ENCODE results near the gene BBS9.
A peak's percentile ranks its signal among the peaks of the same experiment; 100 is the strongest.

The BBS9 gene

DNA sequence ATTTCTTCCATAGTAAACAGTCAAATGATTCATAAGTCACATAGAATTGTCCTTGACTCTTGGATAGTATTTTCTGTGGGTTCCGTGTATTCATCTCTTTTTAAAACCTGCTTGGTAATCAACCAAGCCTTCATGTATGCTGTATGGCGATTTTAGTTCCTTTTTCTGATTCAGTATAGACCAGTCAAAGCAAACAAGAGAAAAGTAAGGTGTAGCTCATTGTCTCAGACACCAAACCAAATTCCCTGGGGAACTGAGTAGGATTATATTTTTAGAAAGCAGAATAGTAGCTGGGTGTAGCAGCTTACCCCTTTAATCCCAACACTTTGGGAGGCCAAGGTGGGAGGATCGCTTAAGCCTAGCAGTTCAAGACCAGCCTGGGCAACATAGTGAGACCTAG lies 240.5 kb downstream of the BBS9 start:
- no peak for DNase-seq (ENCODE audit: low spot score)

DNA sequence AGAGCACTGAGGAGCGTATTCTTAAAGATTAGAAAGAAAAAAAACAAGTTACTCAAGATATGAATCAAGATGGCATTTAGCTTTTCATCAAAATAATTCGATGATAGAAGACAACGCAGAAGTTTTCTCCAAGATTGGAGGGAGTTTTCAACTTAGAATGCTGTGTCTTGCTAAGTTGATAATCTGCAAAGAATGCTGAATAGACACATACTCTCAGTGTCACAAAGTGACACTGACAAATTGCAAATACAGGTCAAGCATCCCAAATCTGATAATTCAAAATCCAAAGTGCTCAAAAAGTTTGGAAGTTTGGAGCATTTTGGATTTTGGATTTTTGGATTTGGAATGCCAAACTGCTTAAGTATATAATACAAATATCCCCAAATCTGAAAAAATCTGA lies 243.8 kb downstream of the BBS9 start:
- no peak for DNase-seq (ENCODE audit: low spot score)

DNA sequence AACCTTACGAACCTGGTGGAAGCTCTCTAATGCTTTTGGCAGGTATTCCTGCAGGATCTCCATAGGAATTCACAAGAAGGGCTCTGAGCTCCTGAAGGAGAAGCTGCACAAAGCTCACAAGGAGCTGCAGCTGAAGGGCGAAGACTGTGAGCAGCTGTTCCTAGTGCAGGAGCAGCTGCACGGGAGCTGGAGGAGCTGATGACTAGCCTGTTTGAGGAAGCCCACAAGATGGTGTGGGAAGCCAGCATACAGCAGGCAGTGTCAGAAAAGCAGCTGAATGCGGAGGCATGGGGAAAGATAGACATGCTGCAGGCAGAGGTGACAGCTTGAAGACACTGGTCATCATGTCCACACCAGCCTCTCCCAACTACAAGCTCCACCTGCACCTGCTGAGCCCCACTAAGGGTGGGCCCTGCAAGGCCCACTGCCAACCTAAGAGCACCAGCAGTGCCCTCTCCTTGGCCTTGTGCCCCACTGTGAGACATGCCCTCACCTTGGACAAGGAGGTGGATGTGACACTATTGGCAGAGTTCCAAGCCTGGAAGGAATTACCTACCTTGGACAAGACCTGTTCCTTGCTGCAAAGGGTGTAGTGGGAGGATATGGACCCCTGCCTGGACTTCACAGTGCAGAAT lies 250.6 kb downstream of the BBS9 start:
- no peak for DNase-seq (ENCODE audit: low spot score)

DNA sequence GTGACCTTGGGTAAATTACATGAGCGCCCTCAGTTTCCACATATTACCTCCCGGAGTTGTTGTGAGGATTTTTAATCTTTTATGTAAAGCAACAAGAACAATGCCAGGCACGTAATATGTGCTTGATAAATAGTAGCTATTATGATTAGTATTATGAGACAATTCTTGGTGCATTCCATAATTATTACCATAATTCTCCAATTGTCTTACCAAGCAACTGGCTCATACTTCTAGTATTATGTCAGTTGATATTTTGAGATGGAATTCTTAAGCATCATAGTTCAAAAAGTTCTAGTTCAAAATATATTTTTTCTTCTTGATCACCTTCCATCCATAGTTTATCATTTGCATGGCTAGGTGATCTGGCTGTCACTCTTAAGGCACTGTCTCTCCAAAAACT lies 259.0 kb downstream of the BBS9 start:
- no peak for DNase-seq (ENCODE audit: low spot score)

DNA sequence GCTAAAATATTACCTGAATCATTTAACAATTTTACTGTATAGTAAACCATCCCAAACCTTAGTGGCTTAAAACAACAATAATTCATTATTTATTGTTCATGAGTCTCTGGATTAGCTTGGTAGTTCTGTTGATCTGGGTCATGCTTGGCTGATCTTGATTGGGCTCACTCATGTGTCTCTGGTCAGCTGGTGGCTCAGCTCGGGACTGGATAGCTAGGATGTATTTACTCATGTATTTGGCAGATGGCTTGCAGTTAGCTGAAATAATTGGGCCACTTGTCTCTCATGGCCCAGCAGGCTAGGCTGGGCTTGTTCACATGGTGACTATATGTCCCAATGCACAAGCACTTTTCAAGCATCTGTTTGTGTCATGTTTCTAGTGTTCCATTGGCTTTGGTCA lies 262.8 kb downstream of the BBS9 start:
- no peak for DNase-seq (ENCODE audit: low spot score)

DNA sequence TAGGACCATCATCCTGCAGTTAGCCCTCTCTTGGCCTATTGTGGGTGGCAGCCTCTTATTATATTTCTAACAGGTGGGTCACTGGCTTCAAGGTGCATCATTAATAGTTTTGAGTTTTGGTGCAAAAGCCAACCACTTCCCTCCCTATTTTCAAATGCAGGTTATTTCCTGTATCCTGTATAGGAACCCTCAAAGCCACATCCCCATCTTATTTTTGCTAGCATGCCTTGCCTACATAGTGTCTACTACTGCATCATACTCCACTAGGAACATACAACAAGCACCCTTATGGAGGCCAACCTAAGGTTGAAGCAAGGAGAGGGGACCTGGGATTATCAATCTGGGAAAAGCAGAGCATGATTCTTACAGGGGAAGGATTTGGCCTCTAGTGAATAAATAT lies 264.4 kb downstream of the BBS9 start:
- no peak for DNase-seq (ENCODE audit: low spot score)

DNA sequence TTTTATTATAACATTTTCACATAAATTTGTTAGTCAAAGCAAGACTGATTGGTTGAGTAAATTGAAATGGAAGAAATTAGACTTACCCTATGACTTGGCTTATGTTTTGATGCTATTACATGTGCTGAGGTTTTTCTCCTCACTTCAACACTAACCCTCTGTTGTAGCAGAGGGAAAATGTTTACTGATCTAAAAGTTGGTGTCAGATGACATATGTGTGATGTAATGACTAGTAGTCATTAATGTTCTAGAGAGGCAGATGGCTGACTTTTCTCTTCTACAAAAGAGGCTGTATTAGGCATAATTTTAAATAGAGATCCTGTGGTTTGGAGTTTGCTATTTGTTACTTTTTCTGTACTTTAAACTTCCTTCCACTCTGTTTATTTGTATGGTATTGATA lies 266.0 kb downstream of the BBS9 start:
- no peak for DNase-seq (ENCODE audit: low spot score)

DNA sequence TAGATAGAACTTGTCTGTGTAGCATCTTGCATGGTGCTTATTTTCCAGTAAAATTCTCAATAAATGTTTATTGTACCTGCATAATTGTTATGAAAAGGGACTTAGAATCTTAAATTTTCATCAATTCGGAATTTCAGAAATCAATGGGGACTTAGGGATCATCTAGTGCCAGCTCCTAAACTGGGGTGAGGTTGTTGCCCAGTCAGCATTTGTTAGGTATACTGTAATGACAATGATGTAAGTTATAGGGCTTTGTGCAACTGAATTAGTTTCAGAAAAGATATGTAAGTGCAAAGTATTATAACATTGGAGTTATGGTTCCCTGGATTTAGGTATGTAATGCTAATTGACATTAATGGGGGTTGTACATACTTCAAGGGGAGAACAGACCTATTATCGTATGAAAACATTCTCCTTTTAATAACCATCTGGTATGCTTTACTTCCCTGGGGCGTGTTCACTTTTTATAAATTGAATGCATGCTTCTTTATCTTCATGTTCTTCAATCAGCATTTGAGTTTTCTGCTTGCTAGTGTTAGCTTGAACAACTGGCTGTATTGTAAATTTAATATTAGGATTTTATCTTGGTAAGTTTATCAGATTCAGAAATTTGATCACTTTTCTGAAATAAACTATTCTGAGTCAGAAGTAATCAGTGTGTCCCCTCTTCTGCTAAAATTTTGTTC lies 270.3 kb downstream of the BBS9 start:
- no peak for DNase-seq (ENCODE audit: low spot score)

DNA sequence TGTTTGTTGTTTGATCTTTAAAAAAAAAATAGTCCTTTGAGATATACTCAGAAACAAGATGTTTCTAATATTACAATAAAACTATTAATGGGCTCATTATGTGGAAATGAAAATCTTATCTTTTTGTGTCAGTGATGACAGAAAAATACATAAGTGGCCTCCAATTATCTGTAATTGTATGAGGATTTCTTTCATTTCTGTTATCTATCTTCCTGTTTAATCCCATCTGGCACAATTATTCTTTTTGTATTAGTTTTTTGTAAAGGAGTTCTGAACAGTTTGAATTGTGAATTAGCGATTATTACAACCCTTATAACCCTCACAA lies 270.8 kb downstream of the BBS9 start:
- DNase-seq (ENCODE audit: low spot score), result no peak

DNA sequence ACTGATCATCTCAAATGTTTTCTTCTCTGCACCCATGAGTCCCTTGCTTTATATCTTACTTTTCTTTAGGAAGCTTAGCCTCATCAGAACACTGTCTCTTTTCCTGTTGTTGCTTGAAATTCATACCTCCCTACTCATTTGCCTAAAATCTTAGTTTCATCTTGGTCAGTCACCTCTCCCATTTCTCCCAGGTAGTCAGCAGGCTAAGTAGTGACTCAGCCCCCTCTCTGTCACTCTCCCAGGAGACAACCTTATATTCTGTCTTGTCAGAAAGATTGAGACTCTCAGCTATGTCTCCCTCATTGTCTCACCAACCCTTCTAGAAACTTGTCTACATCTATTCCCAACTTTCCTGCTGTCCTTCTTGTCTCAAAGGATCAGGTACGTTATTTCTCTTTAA lies 280.9 kb downstream of the BBS9 start:
- DNase-seq (ENCODE audit: low spot score), result no peak

DNA sequence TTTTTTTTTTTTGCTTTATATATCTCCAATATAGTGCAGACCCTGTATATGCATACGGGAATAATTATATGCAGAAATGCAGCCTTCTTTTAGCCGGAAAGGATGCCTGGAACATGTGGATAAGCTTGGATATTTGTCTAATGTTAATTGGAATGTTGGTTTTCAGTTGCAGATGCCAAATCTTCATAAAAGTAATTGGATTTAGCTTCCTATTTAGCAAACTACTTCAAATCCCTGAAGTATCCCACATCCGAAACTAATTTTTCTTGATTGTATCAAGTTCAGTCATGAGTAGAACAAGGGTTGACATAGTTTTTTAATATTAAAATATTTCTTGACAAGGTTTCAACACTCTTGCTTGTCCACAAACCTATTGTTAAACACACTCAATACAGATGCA lies 281.7 kb downstream of the BBS9 start:
- no peak for DNase-seq (ENCODE audit: low spot score)

DNA sequence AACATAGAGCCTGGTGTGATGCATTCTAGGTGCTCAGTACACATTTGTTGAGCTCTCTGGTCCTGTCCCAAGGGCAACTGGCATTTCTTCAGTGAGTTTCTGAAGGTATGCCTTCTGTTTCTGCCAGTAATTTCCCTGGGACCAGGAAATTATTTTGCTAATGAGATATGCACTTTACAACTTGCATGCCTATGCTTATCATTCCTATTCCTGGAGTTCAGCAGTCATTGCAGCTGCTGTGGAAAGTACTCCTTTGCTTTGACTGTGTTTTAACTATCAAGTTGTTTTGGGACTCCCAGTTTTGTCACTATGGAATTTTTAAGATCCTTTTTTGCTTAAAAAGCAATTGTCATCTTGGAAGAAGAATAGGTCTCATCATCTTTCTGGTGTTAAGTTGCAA lies 283.0 kb downstream of the BBS9 start:
- DNase-seq (ENCODE audit: low spot score), result no peak

DNA sequence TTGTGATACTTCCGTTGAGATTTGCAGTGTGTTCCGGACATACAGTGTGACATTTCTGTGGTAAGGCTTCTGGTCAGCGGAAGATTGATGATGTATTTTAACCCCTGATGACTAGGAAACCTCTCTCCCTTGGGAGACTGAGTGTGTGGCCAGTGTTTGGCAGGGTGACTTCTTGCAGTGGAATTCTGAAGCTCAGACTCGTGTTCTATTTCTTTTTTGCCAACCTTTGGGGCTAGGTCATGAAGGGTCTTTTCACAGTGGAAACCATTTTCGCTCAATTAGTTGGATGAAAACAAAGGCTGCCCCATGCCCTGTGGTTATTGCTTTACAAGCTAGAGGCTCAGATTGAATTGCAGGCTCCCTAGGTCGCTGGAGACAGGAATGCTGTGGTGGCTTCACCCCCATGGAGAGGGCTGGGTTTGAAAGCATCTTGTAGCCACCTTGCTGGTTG lies 288.9 kb downstream of the BBS9 start:
- DNase-seq (ENCODE audit: low spot score), result no peak

DNA sequence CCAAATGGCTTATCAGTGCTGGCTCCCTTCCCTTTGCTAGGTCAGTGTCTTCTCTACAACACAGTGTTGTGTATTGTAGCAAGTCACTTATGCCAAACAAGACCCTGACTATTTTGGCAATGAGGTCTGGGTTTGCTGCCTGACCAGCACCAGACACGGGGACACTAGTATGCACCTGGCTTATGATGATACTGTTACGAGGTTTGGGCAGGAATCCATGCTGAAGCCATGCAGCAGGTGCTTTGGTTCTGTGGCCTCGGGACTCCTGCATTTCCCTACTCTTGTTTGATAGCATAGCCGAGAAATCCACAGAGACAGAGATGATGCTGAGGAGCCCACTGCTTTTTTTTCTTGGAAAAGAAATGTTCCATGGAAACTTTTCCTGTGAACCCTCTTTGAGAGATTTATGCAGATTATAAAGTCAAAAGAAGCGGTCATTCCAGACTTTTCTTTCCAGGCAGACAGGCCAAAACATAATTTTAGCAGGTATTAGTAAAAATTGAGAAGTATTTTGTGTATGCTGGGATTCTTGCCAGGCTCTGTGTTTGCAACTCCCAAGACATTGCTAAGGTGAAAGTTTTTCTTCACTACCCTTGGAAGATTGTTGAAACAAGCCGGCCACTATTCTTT lies 291.1 kb downstream of the BBS9 start:
- no peak for DNase-seq (ENCODE audit: low spot score)

DNA sequence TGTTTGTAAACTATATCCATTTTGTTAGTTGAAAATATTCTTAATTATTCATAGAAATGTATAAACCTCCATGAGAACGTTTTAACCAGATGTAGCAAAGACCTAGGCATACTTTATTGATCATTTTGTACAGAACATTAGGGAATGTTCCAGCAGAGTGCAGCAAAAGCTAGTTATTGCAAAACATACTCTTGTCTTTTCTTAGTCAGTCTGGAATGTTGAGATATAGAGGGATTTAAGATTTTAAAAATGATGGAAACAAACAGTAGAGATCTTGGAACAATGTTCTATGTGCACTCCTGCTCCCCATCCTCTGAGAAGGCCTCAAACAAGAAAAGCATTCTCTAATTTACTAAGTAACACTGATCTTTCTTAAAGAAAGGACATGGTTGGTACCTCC lies 292.1 kb downstream of the BBS9 start:
- no peak for DNase-seq (ENCODE audit: low spot score)

DNA sequence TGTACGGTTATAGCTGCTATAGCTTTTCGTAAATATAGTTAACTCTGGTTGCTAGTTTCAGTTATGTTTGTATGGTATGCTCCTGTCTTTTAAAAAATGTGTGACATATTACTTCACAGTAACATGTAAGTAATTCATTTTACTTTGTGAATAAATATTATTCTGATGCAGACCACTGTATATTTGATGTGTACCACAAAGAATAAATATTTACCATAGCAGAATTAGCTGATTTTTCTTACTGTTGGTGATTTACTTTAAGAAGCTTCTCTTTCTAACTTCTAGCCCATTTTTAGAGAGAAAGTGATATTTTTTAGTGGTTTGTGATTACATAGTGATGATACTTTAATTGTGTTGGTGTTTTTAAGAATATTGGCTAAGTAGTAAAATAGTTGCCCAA lies 292.8 kb downstream of the BBS9 start:
- no peak for DNase-seq (ENCODE audit: low spot score)

DNA sequence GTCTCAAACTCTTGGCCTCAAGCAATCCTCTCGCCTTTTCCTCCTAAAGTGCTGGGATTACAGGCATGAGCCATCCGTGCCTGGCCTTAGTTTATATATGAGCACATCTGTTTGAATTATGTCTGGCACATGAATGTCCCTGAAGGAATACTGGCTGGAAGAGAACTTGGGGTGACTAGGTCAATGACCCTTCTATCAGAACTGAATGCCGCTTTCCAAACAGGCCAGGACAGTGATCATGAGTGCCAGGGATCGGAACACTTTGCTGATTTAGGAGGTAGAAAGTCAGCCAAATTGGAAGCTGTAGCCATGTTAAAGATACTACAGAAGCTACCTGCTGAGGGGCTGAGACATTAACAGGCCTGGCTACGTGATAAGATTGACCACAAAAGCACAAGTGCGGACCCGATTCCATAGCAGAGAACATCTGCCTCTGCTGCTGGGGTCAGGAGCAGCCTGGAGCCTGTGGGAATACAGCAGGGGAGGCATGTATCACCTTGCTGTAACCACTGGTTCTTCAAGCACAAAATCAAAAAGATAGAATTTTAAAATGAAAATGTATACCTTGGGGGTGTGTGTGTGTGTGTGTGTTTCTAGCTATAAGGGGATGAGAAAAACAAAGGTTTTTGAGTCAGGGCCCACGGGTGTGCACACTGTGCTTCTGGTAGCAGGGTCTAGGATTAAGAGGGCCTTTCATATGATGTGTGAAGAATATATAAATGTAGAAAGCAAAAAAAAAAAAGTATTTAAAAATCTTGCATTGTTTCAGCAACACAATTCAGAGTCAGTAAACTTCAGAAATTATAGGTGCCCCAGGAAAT lies 293.7 kb downstream of the BBS9 start:
- no peak for DNase-seq (ENCODE audit: low spot score)

DNA sequence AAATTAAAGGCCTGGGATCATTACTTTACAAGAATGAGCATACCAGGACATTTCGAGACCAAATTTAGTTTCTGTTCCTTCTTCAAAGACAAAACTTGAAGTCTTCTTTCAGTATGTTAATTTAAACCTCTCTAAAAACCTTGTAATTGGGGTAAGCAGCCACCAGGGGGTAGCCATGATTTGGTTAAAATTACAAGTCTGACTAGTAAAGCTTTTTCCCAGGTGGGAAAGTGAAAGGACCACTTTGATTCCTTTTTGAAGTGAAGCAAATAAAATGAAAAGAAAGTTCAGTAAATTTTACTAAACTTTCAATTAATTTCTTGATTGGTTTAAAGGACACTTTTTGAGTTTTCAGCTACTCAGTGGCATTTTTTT lies 294.3 kb downstream of the BBS9 start:
- peak; percentile 7 for DNase-seq (ENCODE audit: low spot score)

DNA sequence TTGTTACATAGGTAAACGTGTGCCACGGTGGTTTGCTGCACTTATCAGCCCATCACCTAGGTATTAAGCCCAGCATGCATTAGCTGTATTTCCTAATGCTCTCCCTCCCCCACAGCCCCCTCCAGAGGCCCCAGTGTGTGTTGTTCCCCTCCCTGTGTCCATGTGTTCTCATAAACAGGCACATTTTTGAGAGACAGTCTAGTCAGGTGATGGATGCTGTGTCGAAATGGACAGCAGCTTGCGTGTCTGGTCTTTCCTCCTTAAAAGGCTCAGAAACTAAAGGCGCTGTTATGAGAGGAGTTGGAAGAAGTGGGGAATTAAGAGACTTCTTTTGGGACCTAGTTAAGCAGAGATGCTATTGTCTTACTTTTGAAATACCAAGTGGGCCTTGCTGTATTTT lies 296.0 kb downstream of the BBS9 start:
- DNase-seq (ENCODE audit: low spot score), result no peak

DNA sequence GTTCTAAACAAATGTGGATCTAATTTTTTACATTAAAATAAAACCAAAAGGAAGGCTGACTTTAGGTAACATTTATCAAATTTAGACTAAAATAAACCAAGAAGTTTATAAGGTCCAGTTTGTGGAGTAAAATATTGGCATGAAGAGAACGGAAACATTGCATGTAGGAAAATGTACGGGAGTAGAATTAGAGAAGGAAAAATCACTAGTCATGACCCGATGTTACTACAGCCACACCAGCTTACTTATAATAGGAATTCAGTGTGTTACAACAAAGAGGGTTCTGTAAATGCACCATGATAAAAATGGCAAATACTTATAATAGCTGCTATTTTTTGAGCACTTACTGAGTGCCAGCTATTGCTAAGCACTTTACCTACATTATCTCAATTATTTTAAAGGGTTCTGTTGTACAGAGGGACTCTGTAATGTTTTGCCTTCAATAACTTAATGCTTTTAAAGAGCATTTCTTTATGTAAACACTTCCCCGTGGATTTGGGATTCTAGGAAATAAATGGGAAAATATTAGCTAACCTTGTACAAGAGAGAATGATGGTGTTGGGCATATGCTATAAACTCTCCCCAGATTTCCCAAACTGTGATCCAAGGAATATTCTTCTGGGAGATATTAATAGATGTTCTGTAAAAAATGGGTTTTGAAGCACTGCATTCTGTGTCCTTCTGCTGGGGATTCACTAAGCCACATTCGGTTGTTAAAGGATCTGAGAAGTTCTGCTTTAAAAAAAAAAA lies 296.7 kb downstream of the BBS9 start:
- DNase-seq (ENCODE audit: low spot score), result no peak

DNA sequence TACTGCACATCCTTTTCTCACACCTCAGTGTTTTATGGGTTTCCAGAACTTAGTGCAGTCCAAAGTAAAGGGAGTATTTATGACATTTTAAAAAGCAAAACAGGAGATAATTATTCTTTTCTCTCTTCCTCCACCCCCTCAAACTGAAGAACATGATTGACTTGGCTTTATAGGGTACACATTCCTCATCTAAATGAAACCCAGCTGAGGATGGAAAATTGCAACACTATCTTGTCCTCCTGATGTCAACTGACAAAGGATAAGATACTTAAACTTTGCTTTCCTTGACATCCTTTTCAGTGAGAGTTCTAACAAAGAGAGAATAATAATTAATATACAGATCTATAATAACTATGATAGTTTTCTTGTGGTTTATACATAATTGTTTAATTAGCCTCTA lies 299.1 kb downstream of the BBS9 start:
- DNase-seq (ENCODE audit: low spot score), result no peak

DNA sequence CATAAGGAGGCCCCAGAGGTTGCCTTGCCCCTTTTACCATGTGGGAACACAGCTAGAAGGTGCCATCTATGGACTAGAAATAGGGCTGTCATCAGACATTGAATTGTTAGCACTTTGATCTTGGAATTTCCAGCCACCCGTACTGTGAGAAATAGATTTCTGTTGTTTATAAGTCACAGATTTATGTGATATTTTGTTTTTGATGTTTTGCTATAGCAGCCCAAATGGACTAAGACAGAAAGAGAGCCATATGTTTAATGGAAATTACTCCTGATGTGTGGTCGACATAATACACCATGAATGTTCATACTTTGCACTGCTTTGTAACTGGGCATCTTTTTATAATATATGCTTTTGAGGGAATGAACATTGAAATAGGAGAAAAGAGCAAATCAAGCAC lies 302.2 kb downstream of the BBS9 start:
- DNase-seq (ENCODE audit: low spot score), result no peak
